ENCODE data around the gene EPDR1.
"Not testable (repeated sequence)": the region's sequence is repeated elsewhere in the genome, so short reads cannot be mapped to it uniquely, and the experiment has no call there.

EPDR1 gene

DNA sequence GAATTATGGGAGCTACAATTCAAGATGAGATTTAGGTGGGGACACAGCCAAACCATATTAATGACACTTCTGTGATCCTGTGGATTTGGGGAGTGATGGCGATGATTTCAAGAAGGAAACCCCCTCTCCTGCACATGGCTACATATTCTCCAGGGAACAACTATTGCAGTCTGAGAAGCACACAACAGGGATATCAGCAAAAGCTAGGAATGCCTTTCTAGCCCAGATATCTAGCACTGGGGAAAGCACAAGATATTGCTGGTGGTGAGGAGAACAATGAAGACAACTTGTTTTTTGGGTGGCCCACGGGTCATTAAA, 24.3 kb downstream of the EPDR1 start:
- DNase-seq (ENCODE audit: insufficient read length, low spot score) = no peak
- TF ChIP-seq, protein P1, sequence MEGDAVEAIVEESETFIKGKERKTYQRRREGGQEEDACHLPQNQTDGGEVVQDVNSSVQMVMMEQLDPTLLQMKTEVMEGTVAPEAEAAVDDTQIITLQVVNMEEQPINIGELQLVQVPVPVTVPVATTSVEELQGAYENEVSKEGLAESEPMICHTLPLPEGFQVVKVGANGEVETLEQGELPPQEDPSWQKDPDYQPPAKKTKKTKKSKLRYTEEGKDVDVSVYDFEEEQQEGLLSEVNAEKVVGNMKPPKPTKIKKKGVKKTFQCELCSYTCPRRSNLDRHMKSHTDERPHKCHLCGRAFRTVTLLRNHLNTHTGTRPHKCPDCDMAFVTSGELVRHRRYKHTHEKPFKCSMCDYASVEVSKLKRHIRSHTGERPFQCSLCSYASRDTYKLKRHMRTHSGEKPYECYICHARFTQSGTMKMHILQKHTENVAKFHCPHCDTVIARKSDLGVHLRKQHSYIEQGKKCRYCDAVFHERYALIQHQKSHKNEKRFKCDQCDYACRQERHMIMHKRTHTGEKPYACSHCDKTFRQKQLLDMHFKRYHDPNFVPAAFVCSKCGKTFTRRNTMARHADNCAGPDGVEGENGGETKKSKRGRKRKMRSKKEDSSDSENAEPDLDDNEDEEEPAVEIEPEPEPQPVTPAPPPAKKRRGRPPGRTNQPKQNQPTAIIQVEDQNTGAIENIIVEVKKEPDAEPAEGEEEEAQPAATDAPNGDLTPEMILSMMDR (IDR thresholded peaks at IDR 0.05; ENCODE audit: insufficient read depth, missing control alignments) = no peak
- FAIRE-seq = no peak

DNA sequence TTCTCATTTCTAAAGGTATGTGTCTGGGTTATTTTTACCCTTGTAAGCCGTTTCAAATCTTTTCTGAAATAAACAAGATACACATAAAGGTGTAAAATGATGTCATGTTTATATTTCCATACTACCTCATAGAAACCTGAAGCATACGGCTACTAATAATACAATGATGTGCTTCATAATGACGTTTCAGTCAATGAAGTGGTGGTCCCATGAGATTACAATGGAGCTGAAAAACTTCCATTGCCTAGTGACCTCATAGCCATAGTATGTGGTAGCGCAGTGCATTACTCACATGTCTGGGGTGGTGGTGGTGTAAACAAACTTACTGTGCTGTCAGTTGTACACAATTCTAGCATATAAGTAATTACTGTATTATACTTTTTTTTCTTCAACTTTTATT, 24.9 kb downstream of the EPDR1 start:
- DNase-seq (ENCODE audit: insufficient read length, low spot score) (no peak), FAIRE-seq (no peak)
- TF ChIP-seq, protein P1 (IDR thresholded peaks at IDR 0.05; ENCODE audit: insufficient read depth, missing control alignments) = no peak

DNA sequence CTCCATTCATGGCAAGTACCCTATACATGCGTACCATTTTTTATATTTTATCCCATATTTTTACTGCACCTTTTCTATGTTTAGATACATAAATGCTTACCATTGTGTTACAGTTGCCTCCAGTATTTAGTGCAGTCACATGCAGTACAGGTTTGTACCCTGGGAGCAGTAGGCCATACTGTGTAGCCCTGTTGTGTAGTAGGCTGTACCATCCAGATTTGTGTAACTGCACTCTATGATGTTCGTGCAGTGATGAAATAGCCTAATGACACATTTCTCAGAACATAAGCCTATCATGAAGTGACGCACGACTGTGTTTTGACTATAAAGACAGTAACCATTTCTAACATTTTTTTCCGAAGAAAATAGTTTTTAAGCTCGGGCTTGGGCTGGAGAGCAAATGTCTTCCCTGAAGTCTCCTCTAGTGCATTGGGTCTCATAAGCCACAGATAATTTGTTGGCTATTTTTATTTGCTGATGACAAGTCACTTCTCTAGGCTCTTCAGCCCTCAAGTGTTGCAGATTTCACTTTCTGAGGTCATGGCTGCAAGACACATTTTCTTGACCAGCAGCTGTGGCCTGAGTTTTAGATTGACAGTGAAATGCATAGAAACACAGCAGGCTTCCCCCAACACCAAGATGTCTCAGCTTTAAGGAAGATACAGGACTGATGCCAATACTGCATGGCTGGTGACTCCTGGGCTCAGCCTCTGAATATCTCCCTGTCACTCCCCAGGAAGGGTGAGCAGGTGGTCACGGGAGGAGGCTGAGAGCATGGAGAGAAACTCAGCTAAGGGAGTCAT, 26.9 kb downstream of the EPDR1 start:
- DNase-seq (ENCODE audit: insufficient read length, low spot score) = no peak

DNA sequence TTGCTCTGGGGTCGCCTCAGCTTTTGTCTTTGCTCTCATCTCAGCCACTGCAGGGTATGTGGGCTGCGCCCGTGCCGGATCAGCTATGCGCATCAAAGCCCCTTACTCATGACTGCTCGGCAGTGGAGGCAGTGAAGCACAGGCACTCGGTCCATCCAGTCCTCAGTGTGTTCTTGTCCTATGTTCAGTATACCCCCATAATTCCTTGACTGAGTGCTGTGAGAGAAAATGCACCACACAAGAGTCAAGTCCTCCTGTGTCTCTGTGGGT, 27.4 kb downstream of the EPDR1 start:
- no peak for DNase-seq (ENCODE audit: insufficient read length, low spot score)
- FAIRE-seq = no peak
- TF ChIP-seq, protein P1 (IDR thresholded peaks at IDR 0.05; ENCODE audit: insufficient read depth, missing control alignments) = no peak

More for the DNA sequence above, 26.9 kb downstream of the EPDR1 start:
- TF ChIP-seq, protein P1 (IDR thresholded peaks at IDR 0.05; ENCODE audit: insufficient read depth, missing control alignments) = no peak
- FAIRE-seq = no peak

DNA sequence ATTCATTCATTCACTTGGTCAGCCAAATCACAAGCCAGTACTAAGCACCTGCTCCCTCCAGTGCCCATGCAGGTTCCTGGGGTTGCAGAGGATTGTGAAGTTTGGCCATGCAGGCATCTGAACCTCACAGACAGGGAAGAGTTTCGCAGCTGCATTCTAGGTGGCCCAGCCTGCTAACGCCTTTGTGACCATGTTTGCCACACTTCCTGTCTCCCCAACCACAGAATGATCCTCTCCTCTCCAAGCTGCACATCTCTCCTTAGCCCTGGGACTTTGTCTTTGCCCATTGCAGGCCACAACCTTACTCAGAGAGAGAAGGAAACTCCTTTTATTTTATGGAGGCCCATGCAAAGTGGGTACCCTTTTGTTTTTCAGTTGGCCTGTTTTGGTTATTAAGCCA, 31.8 kb downstream of the EPDR1 start:
- FAIRE-seq = no peak
- no peak for DNase-seq (ENCODE audit: insufficient read length, low spot score)
- TF ChIP-seq, protein P1 (IDR thresholded peaks at IDR 0.05; ENCODE audit: insufficient read depth, missing control alignments) = no peak

DNA sequence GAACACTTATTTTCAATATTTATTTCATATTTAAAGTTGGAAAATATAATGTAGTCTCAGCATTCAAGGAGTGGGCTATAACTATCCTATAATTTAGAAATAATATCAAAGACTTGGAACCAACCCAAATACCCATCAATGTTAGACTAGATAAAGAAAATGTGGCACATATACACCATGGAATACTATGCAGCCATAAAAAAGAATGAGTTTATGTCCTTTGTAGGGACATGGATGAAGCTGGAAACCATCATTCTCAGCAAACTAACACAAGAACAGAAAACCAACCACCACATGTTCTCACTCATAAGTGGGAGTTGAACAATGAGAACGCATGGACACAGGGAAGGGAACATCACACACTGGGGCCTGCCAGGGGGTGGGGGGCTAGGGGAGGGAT, 33.8 kb downstream of the EPDR1 start:
- not testable (repeated sequence) for DNase-seq (ENCODE audit: insufficient read length, low spot score); FAIRE-seq

DNA sequence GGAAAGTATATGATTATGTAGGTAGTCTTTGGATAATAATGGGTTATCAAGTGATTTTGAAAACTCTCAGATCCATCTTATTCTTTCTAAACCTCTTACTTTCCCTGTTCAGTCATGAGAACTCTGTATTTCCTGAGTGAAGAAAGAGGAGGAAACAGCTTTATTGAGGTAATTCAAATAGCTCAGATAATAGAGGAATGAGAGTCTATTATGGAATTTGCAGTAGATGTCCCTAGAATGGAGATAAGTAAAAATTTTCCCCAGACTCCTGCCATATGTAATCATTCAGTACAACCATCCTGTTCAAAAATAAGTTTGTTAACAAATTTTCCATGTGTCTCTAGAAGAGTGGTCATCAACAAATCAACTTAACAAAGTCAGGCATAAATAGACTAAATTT, 36.4 kb downstream of the EPDR1 start:
- FAIRE-seq = no peak
- TF ChIP-seq, protein P1 (IDR thresholded peaks at IDR 0.05; ENCODE audit: insufficient read depth, missing control alignments) = no peak
- DNase-seq (ENCODE audit: insufficient read length, low spot score) = no peak
